Kasumi-1 (cell line): ENCODE results near the gene SLMAP.
"Not testable (repeated sequence)": the region's sequence is repeated elsewhere in the genome, so short reads cannot be mapped to it uniquely, and the experiment has no call there.

Source experiments
- DNase-seq, 2 experiments: peaks; one replicate each; lab custom pipeline; 2025; lab: John Stamatoyannopoulos, UW

SLMAP gene

GRCh38 chr3:57826952-57827723 lies 71.0 kb downstream of the SLMAP start:
- DNase-seq = no peak

DNA sequence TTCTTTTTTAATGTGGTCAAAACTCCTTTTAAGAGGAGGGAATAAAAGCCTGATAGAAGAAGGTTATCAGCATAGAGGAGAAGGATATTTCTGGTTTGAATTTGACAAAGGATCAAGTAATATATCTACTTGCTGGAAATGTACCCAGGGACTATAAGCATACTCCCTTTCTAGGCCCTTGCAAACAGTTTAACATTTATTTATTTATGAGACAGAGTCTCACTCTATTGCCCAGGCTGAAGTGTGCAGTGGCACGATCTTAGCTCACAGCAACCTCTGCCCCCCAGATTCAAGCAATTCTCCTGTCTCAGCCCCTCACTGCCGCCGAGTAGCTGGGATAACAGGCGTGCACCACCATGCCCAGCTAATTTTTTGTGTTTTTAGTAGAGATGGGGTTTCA lies 71.6 kb downstream of the SLMAP start:
- no peak for DNase-seq

GRCh38 chr3:57832486-57832885 lies 76.4 kb downstream of the SLMAP start:
- no peak for DNase-seq

- DNase-seq = no peak
These were observed 76.8 kb downstream of the SLMAP start for GRCh38 chr3:57832900-57833313.

- no peak for DNase-seq
These were observed 77.7 kb downstream of the SLMAP start for GRCh38 chr3:57833763-57834162.

DNA sequence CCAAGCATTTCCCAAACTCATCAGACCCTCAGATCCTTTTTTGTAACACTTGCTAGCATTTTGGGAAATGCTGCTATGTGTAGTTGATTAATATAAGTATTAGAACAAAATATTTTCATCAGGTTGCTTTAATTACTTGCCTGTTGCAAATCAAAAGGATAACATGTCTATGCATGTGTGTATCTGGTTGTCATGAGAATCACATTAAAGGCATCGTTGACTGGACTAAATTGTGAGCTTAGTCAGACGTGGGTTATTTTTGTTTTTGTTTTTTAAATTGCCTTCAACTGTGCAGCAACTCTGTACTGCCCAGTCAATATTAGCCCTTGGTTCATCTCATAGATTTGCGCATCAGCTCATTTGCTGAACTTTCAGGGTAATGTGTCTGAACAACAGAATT lies 81.6 kb downstream of the SLMAP start:
- DNase-seq = no peak

GRCh38 chr3:57838627-57839026 lies 82.5 kb downstream of the SLMAP start:
- no peak for DNase-seq

GRCh38 chr3:57840473-57840872 lies 84.4 kb downstream of the SLMAP start:
- DNase-seq = peak; percentile 45 to 76

GRCh38 chr3:57841818-57842217 lies 85.7 kb downstream of the SLMAP start:
- DNase-seq = no peak

GRCh38 chr3:57848177-57848738 lies 92.1 kb downstream of the SLMAP start:
- no peak for DNase-seq

DNA sequence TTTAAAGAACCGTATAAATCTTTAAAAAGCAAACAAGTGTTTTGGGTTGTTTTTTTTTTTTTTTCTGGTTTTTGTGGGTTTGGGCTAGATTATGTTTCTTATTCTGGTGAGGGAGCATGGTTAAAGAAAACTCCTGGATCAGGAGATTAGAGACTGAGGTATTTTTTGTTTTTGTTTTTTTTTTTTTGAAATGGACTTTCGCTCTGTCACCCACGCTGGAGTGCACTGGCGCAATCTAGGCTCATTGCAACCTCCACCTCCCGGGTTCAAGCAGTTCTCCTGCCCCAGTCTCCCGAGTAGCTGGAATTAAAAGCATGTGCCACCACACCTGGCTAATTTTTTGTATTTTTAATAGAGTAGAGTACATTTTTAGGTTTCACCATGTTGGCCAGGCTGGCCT lies 95.2 kb downstream of the SLMAP start:
- no peak for DNase-seq

GRCh38 chr3:57852896-57853295 lies 96.8 kb downstream of the SLMAP start:
- DNase-seq = peak in 1 of 2 experiments; percentile 11

DNA sequence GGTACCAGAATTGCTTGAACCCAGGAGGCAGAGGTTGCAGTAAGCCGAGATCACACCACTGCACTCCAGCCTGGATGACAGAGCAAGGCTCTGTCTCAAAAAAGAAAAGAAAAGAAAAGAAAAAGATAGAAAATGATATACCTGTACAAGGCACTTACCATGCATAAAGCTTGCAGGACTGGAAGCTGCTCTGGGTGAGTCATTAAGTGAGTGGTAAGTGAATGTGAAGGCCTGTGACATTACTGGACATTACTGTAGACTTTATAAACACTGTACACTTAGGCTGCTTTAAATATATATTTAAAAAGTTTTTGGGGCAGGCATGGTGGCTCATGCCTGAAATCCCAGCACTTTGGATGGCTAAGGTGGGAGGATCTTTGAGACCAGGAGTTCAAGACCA lies 99.2 kb downstream of the SLMAP start:
- no peak for DNase-seq

DNA sequence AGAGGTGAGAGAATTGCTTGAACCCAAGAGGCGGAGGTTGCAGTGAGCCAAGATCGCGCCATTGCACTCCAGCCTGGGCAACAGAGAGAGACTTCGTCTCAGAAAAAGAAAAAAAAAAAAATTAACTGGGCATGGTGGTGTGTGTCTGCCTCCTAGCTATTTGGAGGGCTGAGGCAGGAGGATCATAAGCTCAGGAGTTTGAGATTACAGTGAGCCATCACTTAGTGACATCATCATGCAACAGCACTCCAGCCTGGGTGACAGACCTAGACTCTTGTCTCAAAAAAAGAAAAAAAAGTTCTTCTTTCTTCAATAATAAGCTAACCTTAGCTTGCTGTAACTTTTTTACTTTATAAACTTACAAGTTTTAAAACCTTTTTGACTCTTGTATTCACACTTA lies 99.8 kb downstream of the SLMAP start:
- no peak for DNase-seq

DNA sequence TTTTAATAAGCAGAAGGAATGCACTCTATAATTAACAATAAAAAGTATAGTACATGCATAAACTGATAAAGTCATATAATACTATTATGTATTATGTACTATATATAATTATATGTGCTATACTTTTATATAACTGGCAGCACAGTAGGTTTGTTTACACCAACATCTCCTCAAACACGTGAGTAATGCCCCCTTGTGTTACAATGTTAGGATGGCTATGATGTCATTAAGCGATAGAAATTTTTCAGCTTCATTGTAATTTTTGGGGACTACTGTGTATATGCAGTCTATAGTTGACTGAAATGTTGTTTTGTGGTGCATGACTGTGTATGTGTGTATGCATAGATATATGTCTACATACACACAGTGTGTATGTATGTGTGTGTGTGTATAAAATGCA lies 100.6 kb downstream of the SLMAP start:
- peak; percentile 12 to 35 for DNase-seq

GRCh38 chr3:57862894-57863293 lies 106.8 kb downstream of the SLMAP start:
- DNase-seq = no peak

DNA sequence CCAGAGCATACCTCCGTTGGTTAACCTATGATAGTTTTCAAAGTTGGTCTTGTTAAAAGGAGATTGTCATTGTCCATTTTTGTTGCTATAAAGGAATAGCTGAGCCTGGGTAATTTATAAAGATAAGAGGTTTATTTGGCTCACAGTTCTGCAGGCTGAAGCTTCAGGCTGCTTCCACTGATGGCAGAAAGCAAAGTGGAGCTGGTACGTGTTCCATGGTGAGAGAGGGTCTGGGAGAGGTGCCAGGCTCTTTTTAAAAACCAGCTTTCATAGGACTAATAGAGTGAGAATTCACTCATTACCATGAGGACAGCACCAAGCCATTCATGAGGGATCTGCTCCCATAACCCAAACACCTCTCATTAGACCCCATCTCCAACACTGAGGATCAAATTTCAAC lies 107.3 kb downstream of the SLMAP start:
- DNase-seq = no peak

GRCh38 chr3:57864853-57865252 lies 108.7 kb downstream of the SLMAP start:
- DNase-seq = peak; percentile 34 to 56

DNA sequence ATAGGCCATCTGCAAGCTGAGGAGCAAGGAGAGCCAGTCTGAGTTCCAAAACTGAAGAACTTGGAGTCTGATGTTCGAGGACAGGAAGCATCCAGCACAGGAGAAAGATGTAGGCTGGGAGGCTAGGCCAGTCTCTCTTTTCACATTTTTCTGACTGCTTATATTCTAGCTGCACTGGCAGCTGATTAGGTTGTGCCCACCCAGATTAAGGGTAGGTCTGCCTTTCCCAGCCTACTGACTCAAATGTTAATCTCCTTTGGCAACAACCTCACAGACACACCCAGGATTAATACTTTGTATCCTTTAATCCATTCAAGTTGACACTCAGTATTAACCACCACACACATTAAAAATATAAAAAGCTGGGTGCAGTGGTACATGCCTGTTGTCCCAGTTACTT lies 113.0 kb downstream of the SLMAP start:
- DNase-seq = not testable (repeated sequence)

DNA sequence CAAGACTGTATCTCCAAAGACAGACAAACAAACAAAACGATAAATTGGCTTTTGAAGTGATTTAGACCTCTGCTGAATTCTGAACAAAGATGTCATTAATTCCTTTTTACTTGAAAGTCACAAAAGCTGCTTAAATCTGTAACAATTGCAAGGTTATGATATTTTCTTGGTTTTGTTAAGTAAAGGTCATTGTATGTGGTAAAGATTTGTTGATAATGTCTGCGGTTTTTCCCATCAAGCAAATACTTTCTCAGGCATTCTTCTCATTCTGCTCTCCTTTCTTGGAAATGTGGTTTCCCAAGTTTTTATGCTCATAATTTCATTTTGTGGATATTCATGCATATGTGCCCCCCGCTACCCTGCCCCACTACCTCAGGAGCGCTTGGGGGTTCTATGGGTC lies 116.5 kb downstream of the SLMAP start:
- no peak for DNase-seq

GRCh38 chr3:57876632-57877031 lies 120.5 kb downstream of the SLMAP start:
- no peak for DNase-seq

DNA sequence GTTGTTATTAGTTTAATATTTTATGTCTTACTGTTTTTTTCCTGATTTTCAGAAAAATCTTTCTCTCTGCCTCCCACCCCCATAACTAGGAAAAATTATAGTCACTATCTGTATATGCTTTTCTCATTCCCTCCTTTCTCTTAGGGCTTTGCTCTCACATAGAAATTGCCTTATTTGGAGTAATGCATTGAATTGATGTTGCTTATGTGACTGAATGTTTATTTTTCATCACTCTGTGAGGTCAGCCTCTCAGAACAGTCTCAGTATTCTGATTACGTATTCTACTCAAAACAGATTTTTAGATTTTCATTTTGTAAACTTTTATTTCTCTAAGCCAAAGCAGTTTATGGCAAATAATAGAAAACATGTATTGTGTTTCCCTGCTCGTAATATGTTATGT lies 121.0 kb downstream of the SLMAP start:
- no peak for DNase-seq

DNA sequence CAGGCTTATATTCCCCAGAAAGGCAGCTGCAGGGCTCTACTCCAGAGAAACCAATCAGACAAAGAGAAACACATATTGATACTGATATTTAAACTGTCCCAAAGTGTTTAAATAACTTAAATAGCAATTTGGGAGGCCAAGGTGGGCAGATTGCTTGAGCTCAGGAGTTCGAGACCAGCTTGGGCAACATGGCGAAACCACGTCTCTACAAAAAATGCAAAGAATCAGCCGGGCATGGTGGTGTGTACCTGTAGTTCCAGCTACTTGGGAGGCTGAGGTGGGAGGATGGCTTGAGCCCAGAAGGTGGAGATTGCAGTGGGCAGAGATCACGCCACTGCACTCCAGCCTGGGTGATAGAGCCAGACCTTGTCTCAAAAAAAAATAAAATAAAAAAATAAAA lies 128.3 kb downstream of the SLMAP start:
- not testable (repeated sequence) for DNase-seq

- no peak for DNase-seq
These were observed 133.7 kb downstream of the SLMAP start for GRCh38 chr3:57889807-57890206.
